ENCODE data around the gene HYDIN.

DNA sequence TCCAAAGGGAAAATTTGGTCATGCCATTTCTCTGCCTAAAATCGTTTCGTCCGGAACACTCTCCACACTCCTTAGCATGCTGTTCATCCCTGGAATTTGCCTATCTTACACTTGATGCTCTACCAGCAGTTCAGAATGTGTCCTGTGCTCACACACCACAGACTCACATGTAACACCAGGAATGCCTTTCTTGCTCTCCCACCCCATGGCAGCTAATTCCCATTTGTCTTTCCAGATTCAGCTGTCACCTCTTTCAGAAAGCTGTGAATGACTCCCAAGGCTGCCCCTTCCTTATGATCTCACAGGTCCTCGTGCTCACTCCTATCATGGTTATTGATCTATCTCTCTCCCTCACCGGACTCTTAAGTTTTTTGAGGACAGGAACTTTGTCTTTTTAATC lies 38.1 kb downstream of the HYDIN start:
- no peak for TF ChIP-seq CTCF (IDR thresholded peaks at IDR 0.05)
- TF ChIP-seq POLR2AphosphoS5 (IDR thresholded peaks at IDR 0.05), result no peak
